H1 (cell line): ENCODE data around the gene RAP1GAP. TPM values are rescaled to one million over a fixed set of nuclear protein-coding genes. Genes with fewer than 3 reads are reported as not detected.

Experiments
- CHD7 ChIP-seq: fragments of 300-600 bp; sonication (generic); IDR thresholded peaks from 2 replicates; pipeline ENCODE4 v1.7.1; 2012; ENCODE audit warnings: low read length, moderate library complexity, mild to moderate bottlenecking, inconsistent platforms; ENCODE audit not compliant: insufficient replicate concordance
- E2F6 ChIP-seq: IDR thresholded peaks from 2 replicates; pipeline ENCODE4 v1.6.1; 2012; ENCODE audit warnings: inconsistent platforms
- EGR1 ChIP-seq: IDR thresholded peaks from 2 replicates; pipeline ENCODE4 v1.6.1; 2011; ENCODE audit warnings: low read depth, low read length, borderline replicate concordance
- FOSL1 ChIP-seq: IDR thresholded peaks from 2 replicates; pipeline ENCODE4 v1.6.1; 2011; ENCODE audit warnings: mild to moderate bottlenecking, low read depth, low read length, moderate library complexity; ENCODE audit not compliant: insufficient read depth
- SAP30 ChIP-seq: fragments of 300-600 bp; sonication (generic); IDR thresholded peaks from 2 replicates; pipeline ENCODE4 v1.7.1; 2012; ENCODE audit warnings: low read length, moderate library complexity, mild to moderate bottlenecking, inconsistent platforms; ENCODE audit not compliant: insufficient read depth, insufficient replicate concordance
- SIRT6 ChIP-seq: IDR thresholded peaks from one replicate; pipeline ENCODE4 v1.7.1; 2012; ENCODE audit warnings: low read length, inconsistent platforms
- polyA plus RNA-seq, 7 experiments: library from polyadenylated mRNA; depleted of rRNA in 3 of 7; stranded (reverse) in 5 of 7; unstranded in 2 of 7; fragments of >200 nt in 5 of 7; fragments of 200-250 nt in 2 of 7; gene quantifications; 1 replicate in 5 of 7; 2 replicates in 1 of 7; 4 replicates in 1 of 7; pipeline versions ENCODE4 v1.2.1 to v1.2.3, GENCODE V29; 2011 to 2013; ENCODE audit warnings: missing spikeins in 2 of 7, mixed read lengths in 2 of 7
- total RNA-seq: library from RNA; stranded (reverse); fragmentation: NEBNext Ultra II Directional; extraction: Animal tissue kit (Norgen Biotek cat#: 25700); gene quantifications from 2 replicates; pipeline ENCODE4 v1.2.1, GENCODE V29; 2021

RAP1GAP gene
- total and polyA plus RNA-seq, 2 of the 8 experiments (the other 6 are each of a cell fraction or from before 2014, with no cell fraction given): 8.4 TPM

GRCh38 chr1:21641967-21642739 lies 27.0 kb downstream of the RAP1GAP start (continued):
- TF ChIP-seq CHD7 (no peak), EGR1 (no peak), E2F6 (no peak), SIRT6 (no peak), FOSL1 (no peak), SAP30 (no peak)
